OCI-LY1 (cell line): ENCODE results near the gene MYO1D.

Source experiments
- H2AFZ ChIP-seq: fragments of 200-600 bp; sonication (generic), shearing (Covaris generic); 2 replicates; pipeline ENCODE4 v1.6.0; 2014; ENCODE audit warnings: antibody characterized with exemption, mild to moderate bottlenecking, low read length
- H3F3A ChIP-seq: fragments of 200-600 bp; sonication (generic), shearing (Covaris generic); 2 replicates; pipeline ENCODE4 v1.6.0; 2014; ENCODE audit warnings: mild to moderate bottlenecking, antibody characterized with exemption, low read length, moderate library complexity; ENCODE audit not compliant: insufficient read depth
- H3K27ac ChIP-seq: fragments of 200-600 bp; sonication (generic); 2 replicates; pipeline ENCODE4 v1.5.1; 2014; ENCODE audit warnings: low read length, mixed run types, mild to moderate bottlenecking, low read depth; ENCODE audit not compliant: poor library complexity, severe bottlenecking
- H3K27me3 ChIP-seq: fragments of 200-600 bp; sonication (generic); 2 replicates; pipeline ENCODE4 v1.6.0; 2014; ENCODE audit warnings: antibody characterized with exemption, mild to moderate bottlenecking, low read length, moderate library complexity; ENCODE audit not compliant: insufficient read depth
- H3K36me3 ChIP-seq: fragments of 200-600 bp; sonication (generic); 2 replicates; pipeline ENCODE4 v1.6.1; 2014; ENCODE audit warnings: mild to moderate bottlenecking, antibody characterized with exemption, low read length, moderate library complexity, mixed read lengths; ENCODE audit not compliant: insufficient read depth
- H3K4me1 ChIP-seq: fragments of 200-600 bp; sonication (generic); 2 replicates; pipeline ENCODE4 v1.5.1; 2014; ENCODE audit warnings: mild to moderate bottlenecking, low read length, moderate library complexity; ENCODE audit not compliant: insufficient read depth, severe bottlenecking
- H3K4me2 ChIP-seq: fragments of 200-600 bp; sonication (generic), shearing (Covaris generic); 2 replicates; pipeline ENCODE4 v1.6.1; 2014; ENCODE audit warnings: low read length
- H3K4me3 ChIP-seq: fragments of 200-600 bp; sonication (generic); 2 replicates; pipeline ENCODE4 v1.5.1; 2014; ENCODE audit warnings: low read length, low read depth, mild to moderate bottlenecking, mixed read lengths; ENCODE audit not compliant: poor library complexity, severe bottlenecking
- H3K79me2 ChIP-seq: fragments of 200-600 bp; shearing (Covaris generic); 2 replicates; pipeline ENCODE4 v1.6.1; 2016; ENCODE audit warnings: mixed run types, low read length, mixed read lengths; ENCODE audit not compliant: insufficient read depth
- H3K9ac ChIP-seq: fragments of 200-600 bp; sonication (generic), shearing (Covaris generic); 2 replicates; pipeline ENCODE4 v1.6.1; 2014; ENCODE audit warnings: mild to moderate bottlenecking, low read length, mixed read lengths
- H3K9me2 ChIP-seq: fragments of 200-600 bp; sonication (generic), shearing (Covaris generic); 2 replicates; pipeline ENCODE4 v1.6.1; 2014; ENCODE audit warnings: low read depth, mild to moderate bottlenecking, low read length, mixed read lengths
- H3K9me3 ChIP-seq: fragments of 200-600 bp; shearing (Covaris generic); 2 replicates; pipeline ENCODE4 v1.6.1; 2014; ENCODE audit warnings: low read length, mixed read lengths
- H4K20me1 ChIP-seq: fragments of 200-600 bp; sonication (generic), shearing (Covaris generic); 2 replicates; pipeline ENCODE4 v1.6.0; 2016; ENCODE audit warnings: mild to moderate bottlenecking, low read length; ENCODE audit not compliant: insufficient read depth
- CTCF ChIP-seq: fragments of 200-600 bp; sonication (generic), shearing (Covaris generic); IDR thresholded peaks from 2 replicates; pipeline ENCODE4 v1.5.1; 2017; ENCODE audit warnings: mild to moderate bottlenecking, antibody characterized with exemption, low read length, moderate library complexity, mixed read lengths
- EZH2 ChIP-seq: fragments of 200-600 bp; sonication (generic), shearing (Covaris generic); IDR thresholded peaks from 2 replicates; pipeline ENCODE4 v1.8.0; 2017; ENCODE audit warnings: borderline replicate concordance, mixed run types, mild to moderate bottlenecking, antibody characterized with exemption, low read length, moderate library complexity, mixed read lengths

The MYO1D gene

DNA sequence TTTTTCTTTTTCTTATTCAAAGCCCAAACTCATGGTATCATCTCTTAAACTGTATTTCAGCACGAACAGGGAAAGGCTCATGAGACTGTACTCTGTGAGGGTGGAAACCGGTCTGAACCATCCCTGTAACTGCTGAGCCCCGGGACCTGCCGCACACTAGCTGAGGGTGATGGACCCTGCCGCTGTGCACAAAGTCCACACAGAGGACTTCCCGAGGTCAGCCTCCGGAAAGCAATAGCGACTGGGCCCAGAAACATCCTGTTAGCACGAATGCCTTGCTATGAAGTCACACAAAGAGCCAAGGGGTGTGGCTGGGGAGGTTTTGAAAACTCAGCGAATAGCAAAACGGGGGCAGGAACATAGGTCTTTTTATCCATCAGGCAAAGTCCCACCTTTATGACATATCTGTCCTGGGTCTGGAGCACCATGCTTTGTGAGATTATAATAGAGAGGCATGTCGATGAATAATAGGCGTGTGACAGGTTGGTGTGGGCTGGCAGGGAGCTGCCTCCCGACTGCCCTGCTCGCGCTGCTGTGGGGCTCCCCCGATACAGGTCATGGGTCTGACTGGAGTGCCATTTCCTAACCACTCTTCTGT is 356.7 kb downstream of the MYO1D start:
- TF ChIP-seq CTCF = no peak
- no peak for TF ChIP-seq EZH2
- Histone ChIP-seq H3K9me2 (no peaks in the 10 kb centered on the region), H4K20me1 (no peaks in the 10 kb centered on the region), H2AFZ (no peak overlapping the region), H3K79me2 (no peaks in the 10 kb centered on the region), H3K9ac (no peak overlapping the region), H3K36me3 (no peaks in the 10 kb centered on the region), H3K4me2 (peak overlapping the region; percentile 64; the same call in 1 of the 2 replicates), H3K9me3 (no peaks in the 10 kb centered on the region), H3K27me3 (peaks cover 5% of the 10 kb centered on the region; the same call in 1 of the 2 replicates), H3F3A (no peaks in the 10 kb centered on the region), H3K27ac (no peak overlapping the region), H3K4me3 (peak overlapping the region; percentile 43), H3K4me1 (peaks cover 25% of the 10 kb centered on the region)

DNA sequence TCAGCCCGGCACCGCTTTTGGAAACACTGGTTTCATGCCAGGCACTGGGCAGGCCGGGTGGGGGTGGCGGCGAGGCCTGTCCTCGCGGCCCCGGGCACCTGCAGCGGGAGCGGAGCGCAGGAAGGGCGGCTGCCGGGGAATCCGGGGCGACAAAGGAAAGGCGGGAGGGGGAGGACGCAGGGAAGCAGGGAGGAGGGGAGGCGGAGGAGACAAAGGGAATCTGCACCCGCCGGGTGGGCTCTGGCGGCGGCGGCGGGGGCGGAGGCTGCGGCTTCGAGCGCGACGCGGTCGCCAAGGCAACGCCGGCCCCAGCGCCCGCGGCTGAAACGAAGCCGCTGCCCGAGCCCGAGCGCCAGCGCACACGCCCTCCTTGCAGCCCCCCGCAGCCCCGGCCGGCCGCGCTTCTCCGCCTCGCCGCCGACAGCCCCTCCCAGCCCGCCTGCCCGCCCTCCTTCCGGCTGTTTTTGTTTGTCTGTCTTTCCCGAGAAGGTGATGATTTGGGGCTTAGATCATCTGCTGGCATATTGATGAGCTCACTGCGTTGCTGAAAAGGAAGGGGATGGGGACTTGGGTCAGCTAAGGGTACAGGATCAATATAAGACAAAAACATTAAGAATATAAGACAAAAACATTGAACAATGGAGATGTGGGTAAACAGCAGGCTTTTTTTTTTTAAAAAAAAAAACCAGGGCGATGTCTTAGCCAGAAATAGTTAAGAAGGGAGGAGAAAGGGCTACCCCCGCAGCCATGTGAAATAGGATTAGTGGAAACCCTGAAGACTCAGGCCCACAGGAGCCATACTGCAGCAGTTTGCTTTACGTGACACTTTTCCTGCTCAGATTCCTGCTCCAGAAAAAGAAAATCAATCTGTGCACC is 357.5 kb downstream of the MYO1D start:
- H3K4me2 ChIP-seq = peak overlapping the region; percentile 64

GRCh38 chr17:32518646-32519227 is 358.2 kb downstream of the MYO1D start:
- Histone ChIP-seq H3F3A (no peaks in the 10 kb centered on the region), H3K27ac (no peak overlapping the region), H3K4me1 (peaks cover 23% of the 10 kb centered on the region), H2AFZ (no peak overlapping the region), H3K9me2 (no peaks in the 10 kb centered on the region), H3K79me2 (no peaks in the 10 kb centered on the region), H4K20me1 (no peaks in the 10 kb centered on the region), H3K9ac (no peak overlapping the region), H3K27me3 (peaks cover 5% of the 10 kb centered on the region; the same call in 1 of the 2 replicates), H3K36me3 (no peaks in the 10 kb centered on the region), H3K4me2 (peak overlapping the region; percentile 64), H3K4me3 (peak overlapping the region; percentile 43), H3K9me3 (no peaks in the 10 kb centered on the region)
- TF ChIP-seq EZH2 = no peak
- no peak for TF ChIP-seq CTCF

More for the DNA sequence above, 357.5 kb downstream of the MYO1D start:
- no peaks in the 10 kb centered on the region for H3K36me3 ChIP-seq
- no peak overlapping the region for H3K9ac ChIP-seq
- peaks cover 5% of the 10 kb centered on the region; the same call in 1 of the 2 replicates for H3K27me3 ChIP-seq
- no peak for TF ChIP-seq CTCF
- TF ChIP-seq EZH2 = no peak
- no peak overlapping the region for H2AFZ ChIP-seq
- no peak overlapping the region for H3K27ac ChIP-seq
- H4K20me1 ChIP-seq = no peaks in the 10 kb centered on the region
- H3K4me1 ChIP-seq = peaks cover 25% of the 10 kb centered on the region
- no peaks in the 10 kb centered on the region for H3K9me2 ChIP-seq
- peak overlapping the region; percentile 43 for H3K4me3 ChIP-seq
- no peaks in the 10 kb centered on the region for H3K79me2 ChIP-seq
- no peaks in the 10 kb centered on the region for H3F3A ChIP-seq
- H3K9me3 ChIP-seq = no peaks in the 10 kb centered on the region
